GM19463 (cell line): ENCODE data around the gene VMAC.
"Not testable (repeated sequence)": the region's sequence is repeated elsewhere in the genome, so short reads cannot be mapped to it uniquely, and the experiment has no call there.

Experiments used
- ATAC-seq: cut with Tn5 transposase; IDR thresholded peaks from one replicate; pipeline ENCODE4 v1.9.1; 2021; ENCODE audit warnings: mild to moderate bottlenecking, moderate library complexity; ENCODE audit not compliant: unreplicated experiment

VMAC gene

GRCh38 chr19:5883157-5883873, 21.4 kb upstream of the VMAC start:
- ATAC-seq: not testable (repeated sequence)

- ATAC-seq: not testable (repeated sequence)
Measured at GRCh38 chr19:5884065-5884811, 20.4 kb upstream of the VMAC start.

GRCh38 chr19:5889288-5889971, 15.2 kb upstream of the VMAC start:
- ATAC-seq: no peak

GRCh38 chr19:5890099-5890498, 14.6 kb upstream of the VMAC start:
- no peak for ATAC-seq

GRCh38 chr19:5891572-5891937, 13.1 kb upstream of the VMAC start:
- no peak for ATAC-seq

- no peak for ATAC-seq
Measured at GRCh38 chr19:5891938-5892771, 12.5 kb upstream of the VMAC start.

GRCh38 chr19:5892772-5893275, 11.8 kb upstream of the VMAC start:
- no peak for ATAC-seq

GRCh38 chr19:5893296-5893903, 11.3 kb upstream of the VMAC start:
- ATAC-seq: no peak

GRCh38 chr19:5893907-5894703, 10.6 kb upstream of the VMAC start:
- ATAC-seq: no peak

GRCh38 chr19:5894704-5895349, 9.8 kb upstream of the VMAC start:
- ATAC-seq: no peak

GRCh38 chr19:5895409-5895808, 9.3 kb upstream of the VMAC start:
- ATAC-seq: no peak

GRCh38 chr19:5895890-5896289, 8.8 kb upstream of the VMAC start:
- no peak for ATAC-seq

- no peak for ATAC-seq
Measured at GRCh38 chr19:5896365-5897076, 8.2 kb upstream of the VMAC start.

GRCh38 chr19:5897189-5897969, 7.3 kb upstream of the VMAC start:
- ATAC-seq: no peak

GRCh38 chr19:5899728-5900526, 4.7 kb upstream of the VMAC start:
- ATAC-seq: no peak

GRCh38 chr19:5900976-5901375, 3.7 kb upstream of the VMAC start:
- no peak for ATAC-seq

- ATAC-seq: no peak
Measured at GRCh38 chr19:5903056-5903623, 1.5 kb upstream of the VMAC start.
